Right ventricle myocardium superior (tissue), 1 donor: Measurements from ENCODE around the gene LRMDA. TPM values are rescaled to one million over a fixed set of nuclear protein-coding genes. Genes with fewer than 3 reads are reported as not detected.

Experiments used
- ATAC-seq: fragments of 200-7000 bp; cut with Tn5 transposase; one replicate; pipeline ENCODE4 v1.9.1; 2020; ENCODE audit warnings: mild to moderate bottlenecking; ENCODE audit not compliant: poor library complexity
- DNase-seq: peaks from one replicate; pipeline ENCODE4 v3.0.0-alpha.2; 2020
- intact Hi-C: fragments of 100-400 bp; cut with DNase I; formaldehyde crosslinking; loops from one replicate; pipeline ENCODE4 v1.11.2; 2022
- total RNA-seq: library from RNA; stranded (reverse); fragmentation: NEBNext Ultra II Directional; extraction: Animal tissue kit (Norgen Biotek cat#: 25700); gene quantifications from one replicate; pipeline ENCODE4 v1.2.1, GENCODE V29; 2021
- donor health status: DM: no; HTN: yes; CAD: no; lungs with severe emphysema.

The LRMDA gene
- total RNA-seq, 1 donor from 2014 or later: 26.3 TPM

DNA sequence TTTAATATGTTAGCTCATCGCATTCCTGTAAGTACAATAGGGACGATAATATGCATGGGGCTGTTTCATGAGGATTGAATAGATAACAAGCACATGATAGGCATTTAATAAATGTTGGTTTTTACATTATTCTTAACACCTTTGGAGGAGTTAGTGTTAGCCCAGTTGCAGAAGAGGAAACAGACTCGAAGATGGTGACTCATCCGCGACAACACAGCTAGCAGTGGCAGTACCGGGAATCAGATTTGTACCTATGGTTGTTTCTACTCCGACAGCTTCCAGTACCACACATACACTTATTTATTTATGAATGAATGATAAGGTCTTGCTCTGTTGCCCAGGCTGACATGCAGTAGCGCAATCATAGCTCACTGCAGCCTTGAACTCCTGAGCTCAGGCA lies 2.9 kb downstream of the LRMDA start:
- DNase-seq (no peak), ATAC-seq (no peak)
- intact Hi-C loops: no loop called here

DNA sequence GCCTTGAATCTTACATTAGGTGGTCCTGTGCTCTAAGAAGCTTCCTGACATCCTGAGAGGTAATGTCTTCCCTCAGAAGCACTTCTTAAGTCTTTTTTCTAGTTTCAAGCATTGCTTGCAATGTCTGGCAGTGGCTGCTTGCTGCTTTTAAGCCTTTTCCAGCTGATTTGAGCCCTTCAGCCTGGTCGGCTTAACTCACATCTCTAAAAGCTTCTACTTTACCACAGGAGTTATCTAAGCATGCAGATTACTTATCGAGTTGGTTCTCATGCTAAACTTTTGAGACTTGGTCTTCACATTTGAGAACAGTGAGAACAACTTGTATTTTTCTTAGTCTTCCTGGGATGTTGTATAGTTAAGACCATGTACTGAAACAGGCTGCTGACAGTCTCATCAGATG lies 3.9 kb downstream of the LRMDA start:
- intact Hi-C loops: no loop called here
- DNase-seq: no peak
- no peak for ATAC-seq

DNA sequence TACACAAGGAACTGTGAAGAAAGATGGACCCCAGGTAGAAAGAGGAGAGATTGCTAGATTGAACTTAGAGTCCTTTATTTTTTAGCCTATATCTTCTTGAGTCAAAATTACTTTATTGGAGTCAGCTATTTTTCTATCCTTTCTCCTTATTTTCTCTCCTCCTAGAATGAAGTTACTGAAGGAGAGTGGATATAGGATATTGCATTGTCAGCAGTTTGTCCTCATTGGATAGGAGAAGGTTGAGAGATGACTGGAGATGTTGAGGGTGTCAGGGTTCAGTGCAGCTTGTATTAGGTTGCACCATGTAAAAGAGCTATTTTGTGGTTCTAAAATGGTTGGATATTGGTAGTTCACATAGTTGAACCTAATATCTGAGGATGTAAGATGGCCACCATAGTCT lies 5.5 kb downstream of the LRMDA start:
- intact Hi-C loops: no loop called here
- no peak for DNase-seq
- no peak for ATAC-seq

DNA sequence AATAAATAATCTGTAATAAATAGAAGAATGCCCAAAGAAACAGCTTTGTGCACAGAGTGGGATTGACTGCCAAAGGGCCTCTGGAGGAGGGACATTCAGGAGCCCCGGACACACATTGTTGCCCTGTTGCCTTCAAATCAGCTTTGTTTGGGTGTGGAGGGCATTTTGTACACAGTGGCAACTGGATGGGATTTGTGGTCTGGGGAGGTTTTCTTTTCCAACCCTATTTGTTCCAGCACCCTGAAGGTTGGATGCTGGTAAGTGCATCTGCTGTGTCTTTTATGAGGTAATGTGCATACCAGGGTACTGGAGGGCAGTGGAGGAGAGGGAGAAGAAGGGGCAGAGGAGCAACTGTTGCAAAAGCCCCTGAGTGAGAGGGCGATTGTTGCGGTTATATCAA lies 6.3 kb downstream of the LRMDA start:
- ATAC-seq: no peak
- intact Hi-C loops: no loop called here
- DNase-seq: no peak

DNA sequence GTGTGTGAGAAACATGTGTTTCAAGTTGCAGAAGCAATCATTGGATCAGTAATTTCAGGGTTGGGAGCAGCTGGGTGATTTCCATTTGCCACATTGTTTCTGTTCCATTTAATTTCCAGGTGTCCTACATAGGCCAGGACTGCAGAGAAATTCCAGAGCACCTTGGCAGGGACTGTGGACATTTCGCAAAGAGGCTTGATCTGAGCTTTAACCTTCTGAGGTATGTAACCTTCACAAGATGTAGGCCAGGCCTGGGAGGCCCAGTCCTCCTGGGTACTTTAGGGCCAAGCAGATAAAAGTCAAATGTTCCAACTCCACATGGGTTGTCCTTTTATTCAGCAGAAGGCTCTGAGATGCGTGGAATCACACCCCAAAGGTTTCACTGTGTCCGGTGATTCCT lies 6.9 kb downstream of the LRMDA start:
- intact Hi-C loops: no loop called here
- DNase-seq (no peak), ATAC-seq (peak; percentile 71)

DNA sequence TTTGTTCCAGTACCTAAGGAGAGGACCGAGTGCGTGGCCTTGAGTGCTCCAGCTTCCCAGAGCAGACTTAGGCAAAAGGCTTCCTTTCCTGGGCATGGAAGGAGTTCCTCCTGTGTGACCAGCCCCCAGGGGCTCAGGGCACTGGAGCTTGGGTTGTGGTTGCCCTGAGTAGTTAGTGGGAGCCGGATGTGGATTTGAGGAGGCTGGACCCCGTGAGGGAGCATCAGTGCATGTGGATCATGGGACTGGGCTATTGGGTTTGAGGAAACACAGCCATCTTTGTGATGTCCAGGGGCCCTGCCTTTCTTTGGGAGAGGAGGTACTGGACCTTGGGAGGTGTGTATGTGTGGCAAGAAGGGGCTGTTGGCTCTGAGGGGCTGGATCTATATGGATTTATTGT lies 8.4 kb downstream of the LRMDA start:
- no peak for DNase-seq
- intact Hi-C loops: no loop called here
- ATAC-seq: no peak

DNA sequence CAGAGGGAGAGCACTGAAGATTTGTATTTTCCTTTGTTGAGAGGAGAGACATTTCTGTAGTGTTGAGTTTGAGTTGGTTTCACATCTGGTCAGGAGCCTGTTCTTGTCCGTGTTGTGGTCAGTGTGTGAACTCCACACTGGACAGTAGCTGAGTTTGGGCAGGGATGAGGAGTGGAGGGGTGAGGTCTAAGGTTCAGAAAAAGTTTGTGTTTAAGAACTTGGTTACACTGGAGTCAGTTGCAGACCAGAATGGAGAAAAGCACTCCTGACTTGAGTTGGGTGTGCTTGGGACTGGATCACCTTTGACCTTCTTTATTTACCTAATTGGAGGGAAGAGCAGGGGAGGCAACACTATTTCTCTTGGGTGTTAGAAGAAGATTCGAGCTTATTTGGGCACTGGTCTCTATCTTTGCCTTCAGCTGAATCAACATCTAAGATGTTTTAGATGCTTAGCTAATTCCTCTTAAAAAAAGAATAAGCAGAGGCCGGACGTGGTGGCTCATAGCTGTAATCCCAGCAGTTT lies 8.9 kb downstream of the LRMDA start:
- no peak for DNase-seq
- intact Hi-C loops: no loop called here
- no peak for ATAC-seq

DNA sequence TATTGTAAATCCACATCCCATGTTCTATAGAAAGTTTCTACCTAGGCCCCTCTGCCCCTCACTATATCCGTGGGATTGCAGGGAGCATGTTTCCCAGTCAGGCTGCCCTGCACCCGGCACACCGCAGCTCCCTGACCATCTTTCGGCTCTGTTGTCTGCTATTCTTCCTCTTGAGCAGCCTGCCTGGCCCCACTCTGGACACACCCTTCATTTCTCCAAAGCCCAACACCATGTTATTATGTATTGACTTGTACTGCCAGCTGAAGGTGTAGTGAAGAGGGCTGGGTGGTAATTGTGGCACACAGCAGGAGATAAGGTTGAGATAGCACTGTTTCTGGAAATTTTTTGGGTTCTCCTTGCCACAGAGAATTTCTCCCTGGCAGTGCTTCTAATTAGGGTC lies 9.8 kb downstream of the LRMDA start:
- DNase-seq (no peak), ATAC-seq (no peak)
- intact Hi-C loops: no loop called here

DNA sequence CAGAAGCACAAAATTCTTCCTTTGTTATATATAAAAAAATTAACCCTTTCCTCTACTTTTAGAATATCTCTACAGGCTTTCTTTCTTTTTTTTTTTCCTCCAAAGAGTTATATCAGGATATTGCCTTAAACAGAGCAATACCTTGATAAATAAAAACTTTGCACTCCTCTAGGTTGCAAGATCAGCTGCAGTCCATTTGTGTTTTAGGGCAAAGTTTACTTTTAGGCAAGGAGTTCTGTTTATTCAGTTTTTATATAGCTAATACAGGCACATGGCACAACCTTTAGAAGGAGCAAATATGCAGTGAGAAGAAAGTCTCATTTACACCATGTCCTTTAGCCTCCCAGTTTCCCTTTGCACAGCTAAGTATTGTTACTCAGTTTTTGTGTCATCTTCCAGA lies 10.3 kb downstream of the LRMDA start:
- DNase-seq (no peak), ATAC-seq (no peak)
- intact Hi-C loops: no loop called here

DNA sequence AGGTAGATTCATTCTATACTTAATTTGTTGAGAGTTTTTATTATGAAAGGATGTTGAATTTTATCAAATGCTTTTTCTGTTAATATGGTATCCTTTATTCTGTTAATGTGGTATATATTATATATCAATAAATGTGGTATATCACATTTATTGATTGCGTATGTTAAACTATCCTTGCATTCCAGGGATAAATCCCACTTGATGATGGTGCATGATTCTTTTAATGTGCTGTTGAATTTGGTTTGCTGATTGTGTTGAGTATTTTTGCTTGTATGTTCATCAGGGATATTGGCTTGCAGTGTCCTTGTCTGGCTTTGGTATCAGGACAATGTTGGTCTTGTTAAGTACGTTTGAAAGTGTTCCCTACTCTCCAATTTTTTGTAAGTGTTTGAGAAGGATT lies 11.9 kb downstream of the LRMDA start:
- DNase-seq: no peak
- intact Hi-C loops: no loop called here
- ATAC-seq: no peak

DNA sequence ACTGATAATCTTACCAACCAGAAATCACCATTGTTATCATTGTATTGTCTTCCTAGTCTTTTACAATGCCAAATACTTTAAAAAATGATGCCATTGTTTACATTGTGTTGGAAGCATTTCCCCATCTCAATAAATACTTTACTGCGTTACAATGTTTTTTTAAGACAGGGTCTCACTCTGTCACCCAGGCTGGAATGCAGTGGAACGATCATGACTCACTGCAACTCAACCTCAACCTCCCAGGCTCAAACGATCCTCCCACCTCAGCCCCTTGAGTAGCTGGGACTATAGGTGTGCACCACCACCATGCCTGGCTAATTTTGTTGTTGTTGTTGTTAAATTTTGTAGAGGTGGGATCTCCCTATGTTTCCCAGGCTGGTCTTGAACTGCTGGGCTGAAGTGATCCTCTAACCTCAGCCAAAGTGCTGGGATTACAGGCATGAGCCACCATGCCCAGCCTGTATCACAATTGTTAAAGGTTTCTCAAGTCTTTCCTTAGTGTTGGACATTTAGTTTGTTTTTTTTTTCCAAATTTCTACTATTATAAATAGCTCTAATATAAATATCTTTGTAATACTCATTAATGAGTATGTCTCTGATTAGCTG lies 13.5 kb downstream of the LRMDA start:
- ATAC-seq (no peak), DNase-seq (no peak)
- intact Hi-C loops: no loop called here

DNA sequence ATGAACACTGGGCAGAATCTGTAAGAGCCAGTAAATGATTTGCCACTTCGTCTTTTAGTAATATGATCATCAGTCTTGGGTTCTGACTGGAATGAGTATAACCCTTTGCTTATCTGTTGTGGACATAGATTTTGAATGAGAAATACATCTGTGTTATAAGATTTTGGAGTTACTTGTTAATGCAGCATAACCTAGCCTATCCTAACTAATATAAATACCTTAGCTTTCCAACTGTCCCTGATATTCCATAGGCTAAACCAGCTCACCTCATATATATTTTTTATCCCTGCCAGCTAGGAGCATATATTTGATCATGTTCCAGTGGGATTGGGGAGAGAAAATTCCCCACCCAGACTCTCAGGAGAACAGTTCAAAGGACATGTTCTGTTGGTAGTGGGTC lies 15.1 kb downstream of the LRMDA start:
- intact Hi-C loops: no loop called here
- DNase-seq: no peak
- no peak for ATAC-seq

DNA sequence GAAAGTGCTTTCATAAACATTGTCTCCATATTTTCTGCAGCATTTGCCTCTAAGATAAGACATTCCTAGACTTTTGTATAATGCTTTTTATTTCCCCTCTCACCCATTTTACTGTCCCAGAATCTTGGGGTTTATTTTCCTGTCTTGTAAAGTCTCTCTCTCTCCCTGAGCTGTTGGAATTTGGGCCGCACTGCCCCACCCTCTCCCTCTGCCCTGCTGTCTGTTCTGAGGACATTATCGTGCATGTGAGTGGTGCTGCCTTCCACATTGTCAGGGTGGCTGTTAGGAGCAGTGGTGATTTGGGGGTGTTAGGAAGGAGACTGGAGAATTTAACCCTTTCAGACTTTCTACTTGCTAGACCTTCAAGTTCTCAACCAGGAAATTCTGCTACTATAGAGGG lies 16.7 kb downstream of the LRMDA start:
- ATAC-seq (peak; percentile 45), DNase-seq (no peak)
- intact Hi-C loops: no loop called here

DNA sequence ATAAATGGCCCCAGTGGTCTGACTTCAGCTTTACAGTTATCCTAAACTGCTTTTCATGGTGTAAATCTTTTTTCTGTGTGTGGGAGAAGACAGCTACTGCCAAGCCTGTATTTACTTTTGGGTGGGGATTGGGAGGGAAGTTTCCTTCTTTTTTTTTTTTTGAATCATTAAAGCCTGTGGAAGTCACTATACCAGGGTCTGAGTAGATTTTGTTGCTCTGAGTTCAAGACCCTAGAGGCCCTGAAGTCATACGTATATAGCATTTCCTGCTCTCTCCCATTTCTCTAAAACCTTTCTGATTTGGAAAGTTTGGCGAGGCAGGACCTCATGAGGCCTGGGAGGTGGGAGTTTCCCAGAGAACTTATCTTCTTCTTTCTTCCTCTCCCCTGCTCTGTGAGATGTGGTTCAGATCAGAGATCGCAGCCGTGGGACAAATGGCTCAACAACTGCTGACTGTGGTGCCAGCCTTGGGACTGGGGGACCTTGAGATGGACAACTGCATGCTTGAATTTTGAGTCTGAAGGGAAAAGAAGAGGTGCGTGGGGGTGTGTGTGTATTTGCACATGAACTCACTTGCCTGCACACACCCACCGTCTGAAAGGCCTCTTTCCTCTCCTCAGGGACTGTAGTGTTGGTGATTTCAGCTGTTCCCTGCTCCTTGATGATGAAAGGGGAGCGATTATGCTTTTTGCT lies 18.1 kb downstream of the LRMDA start:
- intact Hi-C loops: no loop called here
- ATAC-seq (peak; percentile 60), DNase-seq (no peak)

DNA sequence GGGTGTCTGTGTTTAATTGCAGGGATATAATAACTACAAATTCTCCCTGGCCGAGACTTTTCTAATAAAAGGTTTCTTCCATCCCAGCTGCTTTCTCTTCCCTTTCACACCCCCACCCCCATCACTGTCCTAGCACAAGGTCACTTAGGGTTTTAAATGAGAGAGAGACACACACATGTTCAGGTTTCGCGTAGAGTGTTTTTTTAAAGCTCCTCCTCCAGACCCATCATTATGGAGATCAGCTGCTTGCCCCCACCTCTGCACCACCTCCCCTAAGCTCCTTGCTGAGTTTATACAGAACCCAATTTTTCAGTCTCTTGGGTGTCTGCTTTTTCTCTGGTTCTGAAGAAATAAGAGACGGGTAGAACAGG lies 18.6 kb downstream of the LRMDA start:
- ATAC-seq: no peak
- intact Hi-C loops: no loop called here

DNA sequence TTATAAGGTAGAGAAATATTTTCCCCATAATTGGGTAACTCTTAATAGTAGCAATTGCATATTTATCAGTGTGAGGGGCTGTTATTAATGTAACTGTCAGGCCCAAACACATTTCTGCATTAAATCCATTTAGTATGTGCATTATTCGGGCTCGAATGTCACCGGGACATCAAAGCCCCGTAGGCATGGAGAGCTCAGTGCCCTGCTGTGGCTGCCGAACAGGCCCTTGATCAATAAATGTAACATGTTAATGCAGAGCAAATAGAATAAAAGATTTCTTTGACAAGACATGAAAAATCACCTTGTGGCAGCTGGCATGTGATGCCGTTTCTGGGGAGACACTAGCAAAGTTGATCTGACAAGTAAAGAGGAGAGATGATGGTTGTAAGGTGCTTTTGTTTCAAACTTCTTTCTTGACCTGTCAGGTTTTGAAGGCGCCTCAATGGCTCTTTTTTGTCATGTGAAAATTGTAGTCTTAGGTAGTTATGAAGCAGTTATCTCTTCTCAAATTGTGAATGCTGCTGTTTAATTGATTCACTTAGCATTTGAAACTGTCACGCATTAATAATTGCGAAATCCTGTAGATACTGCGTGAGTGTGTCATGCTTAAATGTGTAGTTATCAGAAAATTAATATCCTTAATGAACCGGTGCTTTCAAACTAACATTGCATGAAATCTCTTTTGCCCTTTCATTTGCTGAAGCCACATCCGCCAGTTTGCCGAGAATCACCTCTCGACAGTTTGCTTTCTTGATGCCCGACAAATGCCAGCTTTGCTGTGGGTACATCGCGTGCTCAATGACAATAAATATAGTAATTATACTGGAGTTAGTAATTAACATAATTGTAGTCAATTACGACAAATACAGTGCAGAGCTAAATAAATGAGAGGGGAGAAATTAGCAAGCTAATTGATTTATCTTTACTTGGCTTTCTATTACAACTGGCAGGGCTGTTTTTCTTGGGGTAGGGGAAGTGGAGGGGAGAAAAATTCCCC lies 19.5 kb downstream of the LRMDA start:
- intact Hi-C loops: no loop called here
- ATAC-seq (no peak), DNase-seq (no peak)

More for the DNA sequence above, 18.6 kb downstream of the LRMDA start:
- no peak for DNase-seq

DNA sequence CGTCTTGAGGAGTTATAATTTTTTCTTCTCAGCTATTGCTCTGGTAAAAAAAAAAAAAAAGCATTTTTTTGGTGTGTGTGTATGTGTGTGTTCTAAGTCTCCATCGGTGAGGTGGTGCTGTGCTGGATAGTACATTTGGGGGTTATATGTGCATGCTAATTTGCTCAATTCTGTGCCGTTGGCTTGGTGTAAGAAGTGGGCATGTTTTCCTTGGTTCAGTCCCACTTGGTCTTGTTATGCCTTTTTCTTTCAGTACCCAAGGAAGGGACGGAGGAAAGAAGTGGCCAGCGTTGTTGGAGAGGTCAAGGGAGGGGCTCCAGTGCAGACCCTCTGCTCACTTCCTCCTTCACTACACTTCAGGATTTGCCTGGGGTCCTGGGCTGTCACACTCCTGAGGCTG lies 20.4 kb downstream of the LRMDA start:
- intact Hi-C loops: no loop called here
- DNase-seq (no peak), ATAC-seq (no peak)

DNA sequence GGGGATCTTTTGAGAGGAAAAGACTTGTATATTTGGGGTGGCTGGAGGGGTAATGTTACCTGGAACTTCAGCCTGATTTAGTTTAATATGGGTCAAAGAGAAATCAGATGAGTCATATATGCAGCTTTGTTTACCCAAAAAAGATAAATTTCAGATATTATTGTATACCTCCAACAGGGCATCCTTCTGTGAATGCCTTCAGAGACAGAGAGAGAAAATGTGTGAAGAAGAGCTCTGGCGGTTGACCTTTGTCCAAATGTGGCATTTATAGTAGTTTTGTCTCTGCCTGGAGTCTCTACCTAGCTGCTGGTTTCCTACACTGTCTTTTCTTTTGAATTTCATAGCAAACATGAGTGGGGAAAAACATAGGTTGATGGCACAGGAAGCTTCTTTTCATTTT lies 21.6 kb downstream of the LRMDA start:
- DNase-seq (no peak), ATAC-seq (no peak)
- intact Hi-C loops: no loop called here

DNA sequence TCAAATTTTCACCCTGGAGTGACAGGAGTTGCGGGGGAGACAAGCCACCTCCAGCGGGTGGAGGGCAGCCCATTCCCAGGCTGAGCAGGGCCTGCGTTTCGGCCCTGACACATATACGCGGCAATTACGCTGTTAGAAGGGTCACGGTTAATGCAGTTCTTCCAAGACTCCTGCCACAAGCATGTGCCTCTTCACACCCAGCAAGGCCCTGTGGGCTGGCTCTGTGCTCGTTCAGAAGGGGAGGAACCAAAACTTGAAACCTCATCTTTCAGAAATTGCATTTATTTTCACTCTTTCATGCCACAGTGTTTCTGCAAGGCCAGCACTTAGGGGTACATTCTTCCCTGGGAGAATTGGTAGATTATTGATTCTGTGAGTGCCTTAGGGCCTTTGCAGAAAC lies 24.7 kb downstream of the LRMDA start:
- no peak for DNase-seq
- no peak for ATAC-seq
- intact Hi-C loops: no loop called here

DNA sequence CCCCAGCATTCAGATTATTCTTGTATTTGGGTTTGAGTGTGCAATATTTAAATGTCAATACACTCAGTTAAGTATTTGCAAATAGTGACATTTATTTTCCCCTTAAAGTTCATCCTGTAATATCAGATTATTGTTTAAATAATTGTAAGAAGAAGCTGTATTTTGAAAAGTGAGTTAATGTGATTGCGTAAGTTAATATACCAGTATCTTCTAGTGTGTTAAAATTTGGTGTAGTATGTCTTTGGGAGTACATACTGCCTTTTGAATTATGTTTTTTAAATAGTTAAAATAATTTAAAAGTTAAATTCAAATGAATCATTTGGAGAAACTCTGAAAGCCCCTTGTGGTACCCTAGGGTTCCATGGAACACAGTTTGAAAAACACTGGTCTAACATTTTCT lies 28.6 kb downstream of the LRMDA start:
- intact Hi-C loops: no loop called here
- ATAC-seq (no peak), DNase-seq (no peak)
